Large intestine (tissue), 12 donors: ENCODE data around the gene AFF1. TPM values are rescaled to one million over a fixed set of nuclear protein-coding genes. Genes with fewer than 3 reads are reported as not detected.

Experiments used
- DNase-seq, 2 donors: peaks; one replicate each; pipeline versions ENCODE4 v3.0.0 to v3.0.0-alpha.2; 2013
- H3K27ac ChIP-seq: one replicate; pipeline ENCODE4 v1.5.1; 2013; ENCODE audit warnings: low read length
- H3K27me3 ChIP-seq: 2 replicates; pipeline ENCODE4 v1.6.1; 2013; ENCODE audit warnings: low read length; ENCODE audit not compliant: control insufficient read depth, insufficient read depth
- H3K36me3 ChIP-seq: 2 replicates; pipeline ENCODE4 v1.6.1; 2013; ENCODE audit warnings: low read length; ENCODE audit not compliant: control insufficient read depth, insufficient read depth
- H3K4me1 ChIP-seq: one replicate; pipeline ENCODE4 v1.6.1; 2013; ENCODE audit warnings: low read length; ENCODE audit not compliant: control insufficient read depth, insufficient read depth
- H3K4me3 ChIP-seq: one replicate; pipeline ENCODE4 v1.5.1; 2013; ENCODE audit warnings: low read length
- H3K9me3 ChIP-seq: one replicate; pipeline ENCODE4 v1.6.1; 2013; ENCODE audit warnings: mild to moderate bottlenecking, low read depth, low read length, moderate library complexity; ENCODE audit not compliant: control insufficient read depth
- WGBS: methylation state at CpG from one replicate; pipeline ENCODE4 v1.1.5; 2013; ENCODE audit warnings: low lambda C conversion rate; ENCODE audit not compliant: insufficient coverage; 5-methylcytosine and 5-hydroxymethylcytosine counted together
- long read RNA-seq, 11 donors: transcript quantifications; one replicate each; lab custom pipeline, GENCODE V29; 2026
- polyA plus RNA-seq: library from polyadenylated mRNA; unstranded; fragments of 120-200 nt; gene quantifications from one replicate; pipeline ENCODE4 v1.2.1, GENCODE V29; 2013

AFF1 gene, protein sequence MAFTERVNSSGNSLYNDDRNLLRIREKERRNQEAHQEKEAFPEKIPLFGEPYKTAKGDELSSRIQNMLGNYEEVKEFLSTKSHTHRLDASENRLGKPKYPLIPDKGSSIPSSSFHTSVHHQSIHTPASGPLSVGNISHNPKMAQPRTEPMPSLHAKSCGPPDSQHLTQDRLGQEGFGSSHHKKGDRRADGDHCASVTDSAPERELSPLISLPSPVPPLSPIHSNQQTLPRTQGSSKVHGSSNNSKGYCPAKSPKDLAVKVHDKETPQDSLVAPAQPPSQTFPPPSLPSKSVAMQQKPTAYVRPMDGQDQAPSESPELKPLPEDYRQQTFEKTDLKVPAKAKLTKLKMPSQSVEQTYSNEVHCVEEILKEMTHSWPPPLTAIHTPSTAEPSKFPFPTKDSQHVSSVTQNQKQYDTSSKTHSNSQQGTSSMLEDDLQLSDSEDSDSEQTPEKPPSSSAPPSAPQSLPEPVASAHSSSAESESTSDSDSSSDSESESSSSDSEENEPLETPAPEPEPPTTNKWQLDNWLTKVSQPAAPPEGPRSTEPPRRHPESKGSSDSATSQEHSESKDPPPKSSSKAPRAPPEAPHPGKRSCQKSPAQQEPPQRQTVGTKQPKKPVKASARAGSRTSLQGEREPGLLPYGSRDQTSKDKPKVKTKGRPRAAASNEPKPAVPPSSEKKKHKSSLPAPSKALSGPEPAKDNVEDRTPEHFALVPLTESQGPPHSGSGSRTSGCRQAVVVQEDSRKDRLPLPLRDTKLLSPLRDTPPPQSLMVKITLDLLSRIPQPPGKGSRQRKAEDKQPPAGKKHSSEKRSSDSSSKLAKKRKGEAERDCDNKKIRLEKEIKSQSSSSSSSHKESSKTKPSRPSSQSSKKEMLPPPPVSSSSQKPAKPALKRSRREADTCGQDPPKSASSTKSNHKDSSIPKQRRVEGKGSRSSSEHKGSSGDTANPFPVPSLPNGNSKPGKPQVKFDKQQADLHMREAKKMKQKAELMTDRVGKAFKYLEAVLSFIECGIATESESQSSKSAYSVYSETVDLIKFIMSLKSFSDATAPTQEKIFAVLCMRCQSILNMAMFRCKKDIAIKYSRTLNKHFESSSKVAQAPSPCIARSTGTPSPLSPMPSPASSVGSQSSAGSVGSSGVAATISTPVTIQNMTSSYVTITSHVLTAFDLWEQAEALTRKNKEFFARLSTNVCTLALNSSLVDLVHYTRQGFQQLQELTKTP
- 37.5 TPM for polyA plus RNA-seq
- long read RNA-seq, donor 1 = 0 reads
- long read RNA-seq, donor 2 = 0 reads
- long read RNA-seq, donor 3, partial matches to known transcripts = 0 of 1 reads
- long read RNA-seq, donor 3, other reads (novel, unspliced or antisense) = 0 of 1 reads
- long read RNA-seq, donor 4, partial matches to known transcripts = 0 of 1 reads
- long read RNA-seq, donor 4, other reads (novel, unspliced or antisense) = 0 of 1 reads
- long read RNA-seq, donor 5, full-length matches to known transcripts = 1 of 6 reads
- long read RNA-seq, donor 5, partial matches to known transcripts = 5 of 6 reads
- long read RNA-seq, donor 5, other reads (novel, unspliced or antisense) = 0 of 6 reads
- long read RNA-seq, donor 6, partial matches to known transcripts = 18 of 18 reads
- long read RNA-seq, donor 6, other reads (novel, unspliced or antisense) = 0 of 18 reads
- long read RNA-seq, donor 7, partial matches to known transcripts = 0 of 1 reads
- long read RNA-seq, donor 7, other reads (novel, unspliced or antisense) = 0 of 1 reads
- long read RNA-seq, donor 8, partial matches to known transcripts = 13 of 15 reads
- long read RNA-seq, donor 8, other reads (novel, unspliced or antisense) = 0 of 15 reads
- long read RNA-seq, donor 9, partial matches to known transcripts = 5 of 5 reads
- long read RNA-seq, donor 9, other reads (novel, unspliced or antisense) = 0 of 5 reads
- long read RNA-seq, donor 10 = 0 reads
- long read RNA-seq, donor 11 = 0 reads

- WGBS = no CpG with 5 or more reads among the region's 97 CpGs
- Histone ChIP-seq H3K27ac (peak within 1 kb of the TSS; percentile 97), H3K4me3 (peak within 1 kb of the TSS; percentile 93), H3K36me3 (no peaks in the 10 kb centered on the region), H3K27me3 (no peaks in the 10 kb centered on the region), H3K4me1 (peaks cover 20% of the 10 kb centered on the region), H3K9me3 (no peaks in the 10 kb centered on the region)
- DNase-seq = peak; percentile 96 to 97
These were observed at the start of gene AFF1 for GRCh38 chr4:86934771-86935565. Gene AFF1, plus strand, starts transcription at chr4:86935011. Its CDS starts 13,523 bp downstream, at chr4:86948534.

DNA sequence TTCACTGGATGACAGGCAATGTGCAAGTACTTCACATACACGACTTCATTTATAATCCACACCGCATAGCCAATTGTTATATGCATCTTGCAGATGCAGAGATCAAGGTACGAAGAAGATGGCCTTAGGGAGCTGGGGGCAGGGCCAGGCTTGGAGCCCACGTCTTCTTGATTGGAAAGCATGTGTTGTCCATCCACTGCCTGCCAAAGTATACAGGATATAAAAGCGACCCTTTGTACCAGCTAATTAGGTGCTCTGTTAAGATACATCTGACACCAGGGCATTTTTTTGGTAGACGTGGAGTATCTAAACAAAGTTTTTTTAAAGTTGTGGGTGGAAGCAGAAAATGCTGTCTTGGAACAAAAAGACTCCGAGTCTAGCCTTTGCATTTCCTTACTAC is 44.0 kb upstream of the AFF1 start:
- no CpG with 5 or more reads among the region's 7 CpGs for WGBS
- DNase-seq = no peak
- H3K27me3 ChIP-seq = no peaks in the 10 kb centered on the region
- no peak overlapping the region for H3K4me3 ChIP-seq
- H3K4me1 ChIP-seq = no peaks in the 10 kb centered on the region
- no peak overlapping the region for H3K27ac ChIP-seq
- H3K9me3 ChIP-seq = no peaks in the 10 kb centered on the region
- H3K36me3 ChIP-seq = no peaks in the 10 kb centered on the region

DNA sequence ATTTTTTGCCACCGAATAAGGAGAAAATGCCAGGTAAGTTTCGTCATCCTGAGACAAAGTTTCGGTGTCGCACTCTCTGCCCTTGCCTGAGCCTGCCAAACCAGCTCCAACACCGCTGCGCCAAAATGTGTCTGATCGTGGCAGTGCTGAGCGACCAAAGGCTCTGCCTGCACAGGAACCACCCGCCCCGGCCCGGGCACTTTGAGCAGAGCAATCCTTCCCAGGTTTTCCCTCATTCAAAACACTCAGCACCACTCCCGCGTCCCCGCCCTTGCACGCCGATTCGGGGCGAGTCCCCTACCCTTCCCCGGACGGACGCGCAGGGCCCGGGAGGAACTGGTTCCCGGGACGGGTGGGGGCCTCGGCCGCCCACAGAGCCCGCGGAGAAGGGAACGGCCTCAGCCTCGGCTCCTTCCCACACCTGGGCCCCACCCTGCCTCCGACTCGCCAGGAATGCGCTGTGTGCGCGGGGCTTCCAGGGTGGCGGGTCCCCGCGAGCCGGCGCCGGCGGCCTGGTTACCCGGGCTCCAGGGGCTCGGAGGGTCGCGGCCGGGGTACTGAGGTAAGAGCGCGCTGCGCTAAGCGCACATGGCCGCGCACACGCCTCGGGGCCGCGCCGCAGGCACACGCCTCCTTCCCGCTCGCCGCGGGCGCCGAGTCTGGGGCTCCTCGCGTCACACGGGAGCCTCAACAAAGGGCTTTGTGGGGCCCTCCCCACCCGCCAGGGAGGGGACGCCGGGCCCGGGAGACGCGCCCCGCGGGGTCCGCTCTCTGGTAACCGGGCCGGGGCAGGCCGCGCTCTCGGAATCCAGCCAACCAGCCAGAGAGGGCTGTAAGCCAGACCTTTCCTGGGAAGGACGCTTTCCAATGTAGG is 42.8 kb upstream of the AFF1 start, which contains the start of gene C4orf36:
Gene C4orf36 (minus strand): TSS at position 661 of the 874 bp plus-strand sequence. CDS start 902 bp downstream, outside the sequence.
- Histone ChIP-seq H3K4me1 (no peaks in the 10 kb centered on the region), H3K4me3 (peak within 1 kb of the TSS; percentile 81), H3K27me3 (no peaks in the 10 kb centered on the region), H3K9me3 (no peaks in the 10 kb centered on the region), H3K27ac (peak within 1 kb of the TSS; percentile 13), H3K36me3 (no peaks in the 10 kb centered on the region)
- peak; percentile 43 to 84 for DNase-seq
- no CpG with 5 or more reads among the region's 84 CpGs for WGBS

- Histone ChIP-seq H3K36me3 (no peaks in the 10 kb centered on the region), H3K9me3 (no peaks in the 10 kb centered on the region), H3K27ac (no peak overlapping the region), H3K27me3 (no peaks in the 10 kb centered on the region), H3K4me1 (no peaks in the 10 kb centered on the region), H3K4me3 (peak overlapping the region; percentile 81)
- WGBS = 20% methylated on average over 1 of the region's 13 CpGs
- DNase-seq = no peak
These were observed 42.2 kb upstream of the AFF1 start for GRCh38 chr4:86892636-86892960.

GRCh38 chr4:86893136-86893535 is 41.7 kb upstream of the AFF1 start:
- Histone ChIP-seq H3K4me1 (no peaks in the 10 kb centered on the region), H3K27ac (no peak overlapping the region), H3K4me3 (no peak overlapping the region), H3K9me3 (no peaks in the 10 kb centered on the region), H3K36me3 (no peaks in the 10 kb centered on the region), H3K27me3 (no peaks in the 10 kb centered on the region)
- WGBS = no CpG with 5 or more reads among the region's 19 CpGs
- DNase-seq = no peak

GRCh38 chr4:86894455-86894854 is 40.4 kb upstream of the AFF1 start:
- H3K36me3 ChIP-seq = no peaks in the 10 kb centered on the region
- no peaks in the 10 kb centered on the region for H3K4me1 ChIP-seq
- DNase-seq = no peak
- H3K4me3 ChIP-seq = no peak overlapping the region
- no peaks in the 10 kb centered on the region for H3K27me3 ChIP-seq
- H3K27ac ChIP-seq = no peak overlapping the region
- H3K9me3 ChIP-seq = no peaks in the 10 kb centered on the region

- peak; percentile 39 to 53 for DNase-seq
- Histone ChIP-seq H3K9me3 (no peaks in the 10 kb centered on the region), H3K27ac (no peak overlapping the region), H3K36me3 (no peaks in the 10 kb centered on the region), H3K4me3 (no peak overlapping the region), H3K4me1 (no peaks in the 10 kb centered on the region), H3K27me3 (no peaks in the 10 kb centered on the region)
- 79% methylated on average over 4 of the region's 6 CpGs for WGBS
These were observed 38.9 kb upstream of the AFF1 start for GRCh38 chr4:86895692-86896488.

DNA sequence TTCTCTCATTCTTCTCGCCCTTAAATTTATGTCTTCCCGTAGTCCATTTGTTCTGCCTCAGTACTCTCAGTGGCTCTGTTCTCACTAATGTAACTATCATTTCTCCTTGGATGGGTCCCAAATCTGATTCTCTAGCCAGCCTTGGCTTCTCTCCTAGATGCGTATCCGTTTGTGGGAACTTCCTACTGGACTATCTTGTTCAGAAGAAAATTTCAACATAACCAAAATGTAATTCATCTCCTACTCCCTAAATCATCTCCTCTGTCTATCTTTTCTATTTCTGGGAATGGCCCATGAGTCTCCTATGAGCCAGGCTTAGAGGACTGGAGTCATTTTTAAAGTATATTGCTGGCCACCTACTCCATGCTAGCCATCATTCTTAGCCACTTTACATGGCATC is 38.2 kb upstream of the AFF1 start:
- H3K4me1 ChIP-seq = no peaks in the 10 kb centered on the region
- 94% methylated on average over 2 of the region's 4 CpGs for WGBS
- no peaks in the 10 kb centered on the region for H3K36me3 ChIP-seq
- no peaks in the 10 kb centered on the region for H3K27me3 ChIP-seq
- no peaks in the 10 kb centered on the region for H3K9me3 ChIP-seq
- H3K27ac ChIP-seq = no peak overlapping the region
- no peak for DNase-seq
- H3K4me3 ChIP-seq = no peak overlapping the region
